Left forelimb (tissue), 1 donor: Measurements from ENCODE around the gene SH3BGR.
"Not testable (repeated sequence)": the region's sequence is repeated elsewhere in the genome, so short reads cannot be mapped to it uniquely, and the experiment has no call there.

Source experiments
- DNase-seq: peaks from one replicate; pipeline ENCODE4 v3.0.0-alpha.2; 2018; ENCODE audit warnings: low spot score

Gene SH3BGR

GRCh38 chr21:39515684-39516472, 64.1 kb downstream of the SH3BGR start:
- DNase-seq, result no peak

GRCh38 chr21:39518055-39518846, 66.5 kb downstream of the SH3BGR start:
- no peak for DNase-seq

- no peak for DNase-seq
Measured at GRCh38 chr21:39518847-39519210, 67.1 kb downstream of the SH3BGR start.

DNA sequence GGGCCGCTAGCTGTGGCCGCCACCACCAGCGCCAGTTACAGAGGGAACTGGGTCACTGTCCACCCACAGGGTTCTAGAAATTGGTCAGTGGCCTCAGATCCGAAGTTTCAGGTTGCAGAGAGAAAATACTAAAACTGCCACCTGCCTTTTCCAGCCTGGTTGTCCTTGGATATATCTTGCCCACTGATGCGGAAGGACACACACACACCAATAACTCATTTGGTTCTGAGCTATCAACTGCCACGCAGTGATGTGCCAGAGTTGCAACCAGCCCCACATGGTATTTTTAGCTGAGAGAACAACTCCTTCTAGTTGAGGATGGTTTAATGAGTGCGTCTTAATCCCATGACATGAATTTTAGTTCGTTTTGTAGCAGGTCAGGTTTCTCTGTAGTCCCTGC, 68.1 kb downstream of the SH3BGR start:
- no peak for DNase-seq

DNA sequence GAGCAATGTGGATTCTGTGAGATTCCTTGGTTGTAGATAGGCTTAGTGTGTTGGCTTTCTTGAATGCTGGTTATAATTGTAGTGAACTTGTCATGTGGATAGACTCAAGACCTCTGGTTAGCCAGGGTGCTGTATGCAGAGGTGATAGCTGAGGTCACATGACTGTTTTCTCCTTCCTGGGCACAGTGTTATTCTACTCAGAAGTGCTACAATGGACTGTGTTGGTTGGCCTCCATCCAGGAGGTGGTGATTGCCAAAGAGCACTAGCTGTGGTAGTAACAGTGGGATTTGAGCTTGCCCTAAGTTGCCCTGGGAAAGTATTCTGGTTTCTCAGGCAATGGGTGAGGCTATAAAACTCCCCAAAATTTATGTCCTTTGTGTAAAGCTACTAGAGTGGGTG, 71.6 kb downstream of the SH3BGR start:
- no peak for DNase-seq

DNA sequence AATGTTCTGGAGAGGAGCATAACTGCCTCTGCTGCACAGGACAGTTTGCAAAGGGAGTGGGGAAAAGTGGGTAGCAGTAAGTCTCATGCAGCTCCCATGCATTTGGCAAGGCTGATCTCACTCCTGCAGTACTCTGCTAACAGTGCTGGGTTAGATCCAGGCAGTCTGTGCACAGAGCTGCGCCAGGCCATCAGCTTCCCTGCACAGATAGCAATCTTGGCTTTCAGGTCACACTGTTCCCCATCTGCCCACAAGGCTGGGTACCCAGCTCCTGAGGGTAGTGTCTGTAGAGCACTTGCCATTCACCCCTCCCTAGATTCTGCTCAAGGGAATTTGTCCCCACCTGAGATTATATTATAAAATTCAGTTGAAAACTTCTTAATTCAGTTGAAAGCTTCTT, 72.1 kb downstream of the SH3BGR start:
- no peak for DNase-seq

DNA sequence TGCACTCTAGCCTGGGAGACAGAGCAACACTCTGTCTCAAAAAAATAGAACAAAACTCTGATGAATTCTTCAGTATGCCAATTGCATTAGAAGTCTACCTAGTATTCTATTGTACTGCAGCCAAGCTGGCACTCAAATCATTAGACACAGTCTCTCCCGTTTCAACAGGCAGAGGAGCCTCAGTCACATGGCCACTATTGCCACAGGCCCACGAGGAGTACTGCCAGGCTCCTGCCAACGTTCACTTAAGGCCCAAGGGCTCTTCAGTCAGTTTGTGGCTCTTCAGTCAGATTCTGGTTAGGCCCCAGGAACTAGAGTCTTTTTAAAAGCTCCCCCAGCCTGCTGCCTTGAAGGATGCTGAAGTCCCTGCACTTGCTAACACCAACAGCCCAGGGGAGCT, 73.4 kb downstream of the SH3BGR start:
- DNase-seq, result no peak

- no peak for DNase-seq
Measured at GRCh38 chr21:39525601-39526000, 73.8 kb downstream of the SH3BGR start.

- DNase-seq, result no peak
Measured at GRCh38 chr21:39527067-39527595, 75.4 kb downstream of the SH3BGR start.

DNA sequence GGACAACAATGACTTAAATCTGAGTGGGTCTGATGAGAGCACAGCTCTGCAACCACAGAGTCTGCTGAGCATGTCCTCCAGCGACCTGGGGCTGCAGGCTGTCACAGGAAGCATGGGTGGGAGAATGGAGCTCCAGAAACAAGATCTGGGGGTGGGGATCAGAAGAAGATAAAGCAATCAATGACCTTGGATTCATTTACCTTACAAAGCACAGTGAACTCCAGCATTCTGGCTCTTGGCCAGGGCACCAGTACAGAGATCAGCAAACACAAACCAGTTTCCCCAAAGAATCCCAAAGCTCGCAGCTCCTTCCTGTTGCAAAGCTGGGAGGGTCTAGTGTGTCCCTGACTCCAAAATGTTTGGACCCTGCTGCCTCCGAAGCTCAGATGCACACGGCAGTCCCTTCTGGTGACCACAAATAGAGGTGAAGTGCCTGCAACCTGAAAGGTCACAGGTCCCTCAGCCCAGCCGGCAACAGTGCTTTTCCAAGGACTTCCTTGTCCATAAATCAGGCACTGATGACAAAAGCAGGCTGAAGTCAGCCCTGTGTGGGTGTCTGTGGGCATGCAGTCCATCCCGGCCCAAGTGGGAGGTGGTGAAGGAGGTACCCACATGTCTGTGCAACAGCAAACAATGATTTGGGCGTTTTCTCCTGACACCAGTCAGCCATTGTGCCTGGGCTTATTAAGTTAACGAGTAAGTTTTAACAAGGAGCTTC, 76.1 kb downstream of the SH3BGR start:
- DNase-seq, result no peak

DNA sequence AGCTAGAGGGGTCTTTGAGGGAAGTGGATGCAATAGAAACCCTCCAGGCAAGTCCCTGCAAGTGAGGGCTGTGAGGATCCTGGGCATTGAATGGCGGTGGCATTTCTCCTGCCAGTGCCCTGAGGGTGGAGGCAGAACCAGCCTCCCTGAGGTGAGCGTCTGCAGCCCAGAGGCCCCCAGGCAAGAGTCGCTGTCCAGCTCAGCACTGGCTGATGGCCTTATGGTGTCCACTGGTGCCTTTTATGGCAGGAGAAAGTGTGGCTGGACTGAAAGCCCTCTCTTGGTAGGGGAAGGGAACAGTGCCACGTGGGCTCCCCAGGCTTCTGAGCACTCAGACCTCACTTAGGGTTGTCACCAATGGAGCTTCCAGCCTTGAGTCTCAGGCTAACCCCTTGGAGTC, 77.3 kb downstream of the SH3BGR start:
- no peak for DNase-seq

DNA sequence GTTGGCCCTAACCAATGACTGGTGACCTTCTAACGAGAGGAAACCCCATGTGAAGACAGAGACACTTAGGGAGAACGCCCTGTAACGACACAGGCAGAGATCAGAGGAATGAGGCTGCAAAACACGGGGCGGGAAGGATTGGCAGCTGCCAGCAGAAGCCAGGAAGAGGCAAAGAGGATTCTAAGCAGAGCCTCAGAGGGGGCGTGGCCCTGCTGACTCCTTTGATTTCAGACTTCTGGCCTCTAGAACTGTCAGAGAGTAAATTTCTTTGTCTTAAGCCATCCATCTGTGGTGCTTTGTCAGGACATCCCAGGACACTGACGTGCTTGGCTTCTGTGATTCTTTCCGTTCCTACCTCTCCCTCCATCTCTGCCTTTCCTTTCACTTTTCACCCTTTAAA, 79.3 kb downstream of the SH3BGR start:
- no peak for DNase-seq

DNA sequence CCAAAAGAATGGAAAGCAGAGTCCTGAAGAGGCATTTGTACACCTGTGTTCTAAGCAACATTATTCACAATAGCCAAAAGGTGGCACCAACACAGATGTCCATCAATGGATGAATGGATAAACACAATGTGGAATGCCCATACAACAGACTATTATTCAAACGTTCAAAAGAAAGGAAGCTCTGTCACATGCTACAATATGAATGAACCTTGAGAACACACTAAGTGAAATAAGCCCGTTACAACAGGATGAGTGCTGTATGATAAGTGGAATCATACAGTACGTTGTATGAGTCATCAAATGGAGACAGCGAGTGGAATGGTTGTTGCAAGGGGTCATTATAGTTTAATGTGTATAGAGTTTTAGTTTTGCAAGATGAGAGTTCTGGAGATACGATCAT, 80.1 kb downstream of the SH3BGR start:
- no peak for DNase-seq

- no peak for DNase-seq
Measured at GRCh38 chr21:39533545-39534380, 82.0 kb downstream of the SH3BGR start.

DNA sequence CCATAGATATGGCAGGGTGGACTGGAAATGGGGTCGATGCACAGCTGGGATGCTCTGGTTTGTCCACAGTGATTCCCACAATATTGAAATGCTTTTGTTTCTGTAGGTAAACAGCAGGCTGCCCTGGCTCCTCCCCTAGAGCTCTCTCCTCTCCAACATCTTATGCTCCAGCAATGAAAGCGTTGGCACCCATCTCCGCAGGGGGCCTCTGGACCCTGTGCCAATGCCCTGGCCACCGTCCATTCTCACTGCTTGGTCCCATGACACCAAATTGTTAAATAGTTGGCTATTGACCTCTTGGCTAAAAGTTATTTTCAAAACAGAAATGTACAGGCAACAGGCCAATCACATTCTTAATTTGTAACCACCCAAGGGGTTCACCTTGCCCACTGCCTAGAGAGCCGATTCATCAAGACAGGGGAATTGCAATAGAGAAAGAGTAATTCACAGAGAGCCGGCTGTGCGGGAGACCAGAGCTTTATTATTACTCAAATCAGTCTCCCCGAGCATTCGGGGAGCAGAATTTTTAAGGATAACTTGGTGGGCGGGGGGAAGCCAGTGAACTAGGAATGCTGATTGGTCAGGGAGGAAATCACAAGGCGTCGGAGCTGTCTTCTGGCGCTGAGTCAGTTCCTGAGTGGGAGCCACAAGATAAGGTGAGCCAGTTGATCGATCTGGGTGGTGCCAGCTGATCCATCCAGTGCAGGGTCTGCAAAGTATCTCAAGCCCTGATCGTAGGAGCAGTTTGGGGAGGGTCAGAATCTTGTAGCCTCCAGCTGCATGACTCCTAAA, 84.1 kb downstream of the SH3BGR start:
- DNase-seq, result no peak

DNA sequence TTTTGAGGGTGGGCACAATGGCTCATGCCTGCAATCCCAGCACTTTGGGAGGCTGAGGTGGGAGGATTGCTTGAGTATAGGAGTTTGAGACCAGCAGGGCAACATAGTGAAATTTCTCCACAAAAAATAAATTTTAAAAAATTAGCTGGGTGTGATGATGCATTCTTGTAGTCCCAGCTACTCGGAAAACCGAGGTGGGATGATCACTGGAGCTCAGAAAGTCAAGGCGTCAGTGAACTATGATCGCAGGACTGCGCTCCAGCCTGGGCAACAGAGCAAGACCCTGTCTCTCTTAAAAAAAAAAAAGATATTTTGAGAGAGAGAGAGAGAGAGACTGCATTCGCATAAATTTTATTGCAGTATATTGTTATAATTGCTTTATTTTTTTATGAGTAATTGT, 85.1 kb downstream of the SH3BGR start:
- DNase-seq, result no peak

DNA sequence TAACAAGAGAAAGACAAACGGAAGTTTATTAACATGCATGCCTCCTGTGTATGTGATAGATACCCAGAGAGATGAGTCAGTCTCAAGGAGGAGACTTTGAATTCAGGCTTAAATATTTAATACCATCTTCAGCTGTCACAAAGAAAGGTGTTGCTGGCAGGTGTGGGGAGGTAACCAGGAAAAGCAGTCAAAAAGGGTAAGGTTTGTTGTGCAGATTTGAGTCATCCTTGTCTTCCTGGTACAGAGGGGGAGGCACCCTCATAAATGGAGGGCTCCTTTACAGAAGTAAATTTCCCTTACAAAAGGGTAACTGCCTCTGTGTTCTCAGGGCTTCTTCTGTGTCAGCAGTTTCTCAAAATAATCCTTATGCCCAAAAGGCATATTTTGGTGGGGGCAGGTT, 85.8 kb downstream of the SH3BGR start:
- DNase-seq, result no peak

GRCh38 chr21:39538453-39539042, 86.8 kb downstream of the SH3BGR start:
- DNase-seq, result no peak

GRCh38 chr21:39540367-39540766, 88.6 kb downstream of the SH3BGR start:
- not testable (repeated sequence) for DNase-seq

- DNase-seq, result no peak
Measured at GRCh38 chr21:39542736-39543135, 91.0 kb downstream of the SH3BGR start.

- DNase-seq, result no peak
Measured at GRCh38 chr21:39546522-39546921, 94.8 kb downstream of the SH3BGR start.
